HL-60 (cell line): ENCODE results near the gene CBFA2T2.

Experiments
- GABPA ChIP-seq: IDR thresholded peaks from 2 replicates; pipeline ENCODE4 v1.6.1; 2012; ENCODE audit warnings: low read depth
- POLR2AphosphoS5 ChIP-seq: IDR thresholded peaks from 2 replicates; pipeline ENCODE4 v1.6.1; 2012; ENCODE audit warnings: low read depth
- REST ChIP-seq: IDR thresholded peaks from 2 replicates; pipeline ENCODE4 v1.6.1; 2012; ENCODE audit warnings: low read depth; ENCODE audit not compliant: insufficient replicate concordance
- TF ChIP-seq, protein P1 (sequence below): IDR thresholded peaks from one replicate; pipeline ENCODE4 v1.5.1; 2011; ENCODE audit warnings: low read length, control low read depth, inconsistent platforms; ENCODE audit not compliant: insufficient read depth

DNA sequence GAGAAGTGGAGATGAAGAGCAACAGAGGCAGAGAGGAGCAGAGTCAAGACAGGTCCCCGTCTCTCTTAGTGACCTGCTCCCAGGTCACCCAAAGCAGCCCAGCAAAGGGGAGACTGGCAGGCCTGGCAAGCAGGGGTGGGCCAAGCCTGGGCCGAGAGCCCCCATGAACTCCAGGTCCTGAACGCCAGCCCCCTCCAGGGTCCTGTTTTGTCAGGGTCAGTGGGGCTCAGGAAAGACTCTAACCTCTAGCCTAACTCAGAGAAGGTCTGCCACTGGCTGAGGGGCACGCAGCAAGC, 183.2 kb downstream of the CBFA2T2 start:
- TF ChIP-seq, protein P1, sequence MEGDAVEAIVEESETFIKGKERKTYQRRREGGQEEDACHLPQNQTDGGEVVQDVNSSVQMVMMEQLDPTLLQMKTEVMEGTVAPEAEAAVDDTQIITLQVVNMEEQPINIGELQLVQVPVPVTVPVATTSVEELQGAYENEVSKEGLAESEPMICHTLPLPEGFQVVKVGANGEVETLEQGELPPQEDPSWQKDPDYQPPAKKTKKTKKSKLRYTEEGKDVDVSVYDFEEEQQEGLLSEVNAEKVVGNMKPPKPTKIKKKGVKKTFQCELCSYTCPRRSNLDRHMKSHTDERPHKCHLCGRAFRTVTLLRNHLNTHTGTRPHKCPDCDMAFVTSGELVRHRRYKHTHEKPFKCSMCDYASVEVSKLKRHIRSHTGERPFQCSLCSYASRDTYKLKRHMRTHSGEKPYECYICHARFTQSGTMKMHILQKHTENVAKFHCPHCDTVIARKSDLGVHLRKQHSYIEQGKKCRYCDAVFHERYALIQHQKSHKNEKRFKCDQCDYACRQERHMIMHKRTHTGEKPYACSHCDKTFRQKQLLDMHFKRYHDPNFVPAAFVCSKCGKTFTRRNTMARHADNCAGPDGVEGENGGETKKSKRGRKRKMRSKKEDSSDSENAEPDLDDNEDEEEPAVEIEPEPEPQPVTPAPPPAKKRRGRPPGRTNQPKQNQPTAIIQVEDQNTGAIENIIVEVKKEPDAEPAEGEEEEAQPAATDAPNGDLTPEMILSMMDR: no peak
- no peak for TF ChIP-seq REST
- TF ChIP-seq POLR2AphosphoS5: no peak
- TF ChIP-seq GABPA: no peak
